OCI-LY1 (cell line): ENCODE measurements around the gene OR1K1.

Experiments
- EZH2 ChIP-seq: fragments of 200-600 bp; sonication (generic), shearing (Covaris generic); IDR thresholded peaks from 2 replicates; pipeline ENCODE4 v1.8.0; 2017; ENCODE audit warnings: borderline replicate concordance, mixed run types, mild to moderate bottlenecking, antibody characterized with exemption, low read length, moderate library complexity, mixed read lengths
- TF ChIP-seq, protein P1 (sequence below): fragments of 200-600 bp; sonication (generic), shearing (Covaris generic); IDR thresholded peaks from 2 replicates; pipeline ENCODE4 v1.5.1; 2017; ENCODE audit warnings: mild to moderate bottlenecking, antibody characterized with exemption, low read length, moderate library complexity, mixed read lengths

DNA sequence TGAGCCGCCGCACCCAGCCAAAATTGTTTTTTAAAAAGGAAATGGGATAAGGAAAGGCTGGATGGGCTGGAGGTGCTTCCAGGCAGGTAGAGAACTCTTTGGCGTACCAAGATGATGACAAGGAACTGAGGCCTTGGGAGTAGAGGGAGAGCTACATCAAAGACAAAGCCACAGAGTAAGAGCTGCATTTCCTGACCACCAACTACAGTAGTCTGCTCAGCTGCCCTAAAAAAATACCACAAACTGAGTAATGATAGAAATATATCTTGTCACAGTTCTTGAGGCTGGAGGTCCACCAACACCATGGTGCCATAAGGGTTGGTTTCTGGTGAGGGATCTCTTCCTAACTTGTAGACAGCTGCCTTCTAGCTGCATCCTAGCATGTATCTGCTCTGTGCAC is 8.2 kb downstream of the OR1K1 start:
- TF ChIP-seq EZH2: no peak
- TF ChIP-seq, protein P1, sequence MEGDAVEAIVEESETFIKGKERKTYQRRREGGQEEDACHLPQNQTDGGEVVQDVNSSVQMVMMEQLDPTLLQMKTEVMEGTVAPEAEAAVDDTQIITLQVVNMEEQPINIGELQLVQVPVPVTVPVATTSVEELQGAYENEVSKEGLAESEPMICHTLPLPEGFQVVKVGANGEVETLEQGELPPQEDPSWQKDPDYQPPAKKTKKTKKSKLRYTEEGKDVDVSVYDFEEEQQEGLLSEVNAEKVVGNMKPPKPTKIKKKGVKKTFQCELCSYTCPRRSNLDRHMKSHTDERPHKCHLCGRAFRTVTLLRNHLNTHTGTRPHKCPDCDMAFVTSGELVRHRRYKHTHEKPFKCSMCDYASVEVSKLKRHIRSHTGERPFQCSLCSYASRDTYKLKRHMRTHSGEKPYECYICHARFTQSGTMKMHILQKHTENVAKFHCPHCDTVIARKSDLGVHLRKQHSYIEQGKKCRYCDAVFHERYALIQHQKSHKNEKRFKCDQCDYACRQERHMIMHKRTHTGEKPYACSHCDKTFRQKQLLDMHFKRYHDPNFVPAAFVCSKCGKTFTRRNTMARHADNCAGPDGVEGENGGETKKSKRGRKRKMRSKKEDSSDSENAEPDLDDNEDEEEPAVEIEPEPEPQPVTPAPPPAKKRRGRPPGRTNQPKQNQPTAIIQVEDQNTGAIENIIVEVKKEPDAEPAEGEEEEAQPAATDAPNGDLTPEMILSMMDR: no peak
